GM21515 (cell line): ENCODE results near the gene CACNA2D4.

Experiments used
- ATAC-seq: cut with Tn5 transposase; IDR thresholded peaks from one replicate; pipeline ENCODE4 v1.9.1; 2021; ENCODE audit not compliant: unreplicated experiment

CACNA2D4 gene

GRCh38 chr12:1793426-1794210 is 124.8 kb downstream of the CACNA2D4 start:
- no peak for ATAC-seq

- ATAC-seq = no peak
Observed at GRCh38 chr12:1792406-1792805, 126.0 kb downstream of the CACNA2D4 start.

- ATAC-seq = no peak
Observed at GRCh38 chr12:1791104-1791841, 127.2 kb downstream of the CACNA2D4 start.

GRCh38 chr12:1790444-1790843 is 128.0 kb downstream of the CACNA2D4 start:
- no peak for ATAC-seq

- ATAC-seq = no peak
Observed at GRCh38 chr12:1787714-1788113, 130.7 kb downstream of the CACNA2D4 start.

- ATAC-seq = no peak
Observed at GRCh38 chr12:1782215-1782614, 136.2 kb downstream of the CACNA2D4 start.

DNA sequence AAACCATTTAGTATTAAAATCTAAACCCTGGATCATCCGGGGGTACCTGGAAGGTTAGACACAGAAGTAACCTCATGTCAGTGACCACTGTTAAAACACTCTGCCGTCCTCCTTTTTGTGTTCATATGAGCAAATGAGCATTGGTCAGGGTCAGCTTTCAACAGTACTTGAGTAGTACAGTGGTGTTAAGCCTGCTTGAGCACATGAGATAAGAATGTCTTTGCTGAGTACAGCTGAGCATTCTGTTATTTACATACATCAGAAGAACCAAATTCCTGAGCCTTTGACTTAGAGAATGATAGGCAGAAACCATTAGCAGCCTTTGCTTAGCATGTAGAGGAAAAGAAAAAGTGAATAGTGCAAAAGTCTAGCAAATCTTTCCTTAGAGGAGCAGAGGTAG is 136.7 kb downstream of the CACNA2D4 start:
- no peak for ATAC-seq

DNA sequence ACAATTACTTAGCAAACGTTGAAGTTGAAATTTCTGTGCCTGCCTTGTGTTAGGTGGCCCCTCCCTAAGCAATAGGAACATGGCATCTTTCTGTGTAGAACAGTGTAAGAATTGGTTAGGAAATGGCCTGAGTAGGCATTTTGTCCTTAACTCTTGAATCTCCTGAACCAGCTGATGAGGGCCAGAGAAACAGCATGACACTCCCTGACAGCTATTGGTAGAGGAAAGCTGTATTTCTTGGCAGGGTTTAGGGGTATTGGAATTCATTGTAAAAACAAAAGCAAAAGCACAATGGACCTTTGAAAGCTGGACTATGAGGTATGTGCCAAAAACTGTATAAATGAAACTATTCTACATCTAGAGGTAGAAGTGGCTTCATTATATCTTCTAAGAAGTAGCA is 138.7 kb downstream of the CACNA2D4 start:
- no peak for ATAC-seq

- no peak for ATAC-seq
Observed at GRCh38 chr12:1778911-1779310, 139.5 kb downstream of the CACNA2D4 start.

- no peak for ATAC-seq
Observed at GRCh38 chr12:1777798-1778197, 140.7 kb downstream of the CACNA2D4 start.

DNA sequence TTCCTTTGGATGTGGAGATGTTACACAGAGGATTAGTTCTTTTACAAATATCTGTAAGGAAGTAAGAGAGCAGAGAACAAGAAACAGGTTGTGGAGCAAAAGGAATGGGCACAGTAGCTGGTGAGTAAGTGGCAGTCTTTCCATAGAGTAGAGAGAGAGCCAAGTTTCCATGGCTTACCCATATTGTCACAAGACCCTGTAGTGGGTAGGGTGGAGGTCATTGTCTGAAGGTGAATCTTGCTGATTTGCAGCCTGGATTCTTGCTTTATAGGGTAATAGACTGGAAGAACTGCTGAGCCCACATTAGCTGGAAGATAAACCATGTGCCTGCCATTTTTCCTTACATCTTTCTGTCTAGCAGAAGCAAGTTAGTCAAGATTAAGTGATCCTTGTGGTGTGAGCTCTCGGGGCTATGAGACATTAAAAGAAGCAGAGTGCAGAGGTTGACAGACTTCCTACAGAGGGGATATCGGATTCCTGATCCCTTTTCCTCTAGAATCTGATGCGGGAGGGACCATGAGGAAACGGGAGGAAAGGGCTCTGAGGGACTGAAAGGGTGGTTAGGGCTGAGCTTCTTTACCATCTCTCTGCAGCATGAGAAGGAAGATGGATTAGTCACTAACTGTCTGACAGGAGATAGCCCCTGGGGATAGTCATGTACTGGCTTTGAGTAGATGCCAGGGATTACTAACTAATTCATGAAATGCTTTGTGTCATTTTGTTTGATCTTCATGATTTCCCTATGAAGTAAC is 142.1 kb downstream of the CACNA2D4 start:
- no peak for ATAC-seq

GRCh38 chr12:1773937-1774655 is 144.4 kb downstream of the CACNA2D4 start:
- ATAC-seq = no peak

DNA sequence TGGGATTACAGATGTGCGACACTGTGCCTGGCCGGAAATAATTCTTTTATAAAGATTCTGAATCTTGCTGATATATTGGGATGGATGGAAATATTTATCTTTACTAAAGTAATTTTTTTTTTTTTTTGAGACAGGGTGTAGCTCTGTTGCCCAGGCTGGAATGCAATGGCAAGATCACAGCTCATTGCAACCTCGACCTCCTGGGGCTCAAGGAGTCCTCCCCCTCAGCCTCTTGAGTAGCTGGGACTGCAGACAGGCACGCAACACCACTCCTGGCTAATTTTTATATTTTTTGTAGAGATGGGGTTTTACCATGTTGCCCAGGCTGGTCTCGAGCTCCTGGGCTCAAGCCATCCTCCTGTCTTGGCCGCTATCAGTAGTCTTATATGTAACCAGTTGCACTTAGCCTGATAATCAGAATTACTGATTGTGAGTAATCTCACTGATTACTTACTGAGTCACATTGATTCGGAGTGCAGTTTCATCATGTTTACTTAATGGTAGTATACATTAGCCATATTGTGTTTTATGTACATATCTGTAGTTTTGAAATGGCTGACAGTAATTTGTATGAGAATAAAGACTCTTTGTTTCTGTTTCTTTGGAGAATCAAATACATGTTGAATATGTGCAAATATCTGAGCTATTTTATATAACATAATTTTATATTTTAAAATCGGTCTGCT is 148.5 kb downstream of the CACNA2D4 start:
- ATAC-seq = no peak

DNA sequence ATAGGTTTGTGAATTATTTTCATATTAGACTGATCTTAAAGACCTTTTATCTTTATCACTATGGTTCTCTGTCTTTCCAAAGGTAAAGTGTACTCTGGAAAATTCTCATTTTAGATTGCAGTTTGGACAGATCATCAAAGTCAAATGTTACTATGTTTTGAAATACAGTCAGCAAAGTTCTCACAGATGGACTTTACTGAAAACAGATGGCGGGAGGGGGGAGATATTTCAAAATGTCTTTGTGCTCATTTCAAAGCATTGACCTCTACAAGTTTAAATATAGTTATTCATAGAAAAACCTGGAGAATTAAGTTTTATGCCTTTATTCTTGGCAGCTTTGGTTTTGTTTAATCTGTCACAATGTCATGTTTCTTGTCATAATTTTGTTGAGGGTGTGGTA is 149.8 kb downstream of the CACNA2D4 start:
- no peak for ATAC-seq

GRCh38 chr12:1767407-1768090 is 150.9 kb downstream of the CACNA2D4 start:
- ATAC-seq = no peak

GRCh38 chr12:1766110-1766509 is 152.3 kb downstream of the CACNA2D4 start:
- no peak for ATAC-seq

- ATAC-seq = no peak
Observed at GRCh38 chr12:1763153-1763552, 155.3 kb downstream of the CACNA2D4 start.

DNA sequence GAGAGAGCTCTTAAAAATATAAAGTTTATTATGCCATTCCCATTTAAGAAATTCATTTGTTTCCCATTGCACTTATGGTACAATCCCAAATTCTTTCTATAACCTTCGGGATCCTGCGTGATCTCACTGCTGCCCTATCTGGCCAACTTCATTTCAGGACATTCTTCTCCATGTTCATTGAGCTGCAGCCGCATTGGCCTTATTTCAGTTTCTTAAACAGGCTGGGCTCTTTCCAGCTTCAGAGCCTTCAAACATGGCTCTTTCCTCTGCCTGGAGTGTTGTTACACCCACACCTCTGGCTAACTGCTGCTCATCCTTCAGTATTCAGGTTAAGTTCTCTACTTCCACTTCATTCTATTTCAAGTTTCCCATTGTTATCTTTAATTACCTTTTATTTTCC is 156.6 kb downstream of the CACNA2D4 start:
- ATAC-seq = no peak

- no peak for ATAC-seq
Observed at GRCh38 chr12:1760566-1761382, 157.7 kb downstream of the CACNA2D4 start.
